ENCODE results near the gene IRF4. TPM values are rescaled to one million over a fixed set of nuclear protein-coding genes. Genes with fewer than 3 reads are reported as not detected.

IRF4 gene
- polyA plus RNA-seq, 1 of the 3 experiments (the other 2 are of a cell fraction) = not detected

GRCh38 chr6:456358-456867 lies 64.9 kb downstream of the IRF4 start:
- no peaks in the 10 kb centered on the region for H4K20me1 ChIP-seq (ENCODE audit: insufficient read depth)
- CTCF ChIA-PET = no interaction called here
- H3K9me3 ChIP-seq = peaks cover 4% of the 10 kb centered on the region; the same call in 1 of the 2 replicates
- H3K36me3 ChIP-seq (replicated peaks in 1 of 2; ENCODE audit: control insufficient read depth in 1 of 2, insufficient read depth in 2 of 2, low read length in 1 of 2) = no peaks in the 10 kb centered on the region
- POLR2A ChIA-PET = no interaction called here
- TF ChIP-seq GATA2 (CRISPR knock-in tag; IDR thresholded peaks at IDR 0.05) = no peak
- no peak for TF ChIP-seq NRF1 (IDR thresholded peaks at IDR 0.05; ENCODE audit: low read depth, low read length)
- no peak for TF ChIP-seq NFIC (IDR thresholded peaks at IDR 0.05; ENCODE audit: borderline replicate concordance)
- no peak for TF ChIP-seq EZH2phosphoT487 (IDR thresholded peaks at IDR 0.05; ENCODE audit: borderline replicate concordance, low read depth)
- no peak for TF ChIP-seq ELF1 (IDR thresholded peaks at IDR 0.05)
- TF ChIP-seq, protein P1, sequence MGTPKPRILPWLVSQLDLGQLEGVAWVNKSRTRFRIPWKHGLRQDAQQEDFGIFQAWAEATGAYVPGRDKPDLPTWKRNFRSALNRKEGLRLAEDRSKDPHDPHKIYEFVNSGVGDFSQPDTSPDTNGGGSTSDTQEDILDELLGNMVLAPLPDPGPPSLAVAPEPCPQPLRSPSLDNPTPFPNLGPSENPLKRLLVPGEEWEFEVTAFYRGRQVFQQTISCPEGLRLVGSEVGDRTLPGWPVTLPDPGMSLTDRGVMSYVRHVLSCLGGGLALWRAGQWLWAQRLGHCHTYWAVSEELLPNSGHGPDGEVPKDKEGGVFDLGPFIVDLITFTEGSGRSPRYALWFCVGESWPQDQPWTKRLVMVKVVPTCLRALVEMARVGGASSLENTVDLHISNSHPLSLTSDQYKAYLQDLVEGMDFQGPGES (IDR thresholded peaks at IDR 0.05; ENCODE audit: low read depth, low read length) = no peak
- TF ChIP-seq RXRA (IDR thresholded peaks at IDR 0.05; ENCODE audit: borderline replicate concordance, low read depth) = no peak
- TF ChIP-seq REST (IDR thresholded peaks at IDR 0.05; ENCODE audit: low read depth, low read length) = no peak
- TF ChIP-seq TAF1 (IDR thresholded peaks at IDR 0.05; ENCODE audit: borderline replicate concordance, low read depth, low read length) = no peak
- TF ChIP-seq TEAD4 (IDR thresholded peaks at IDR 0.05; ENCODE audit: borderline replicate concordance, insufficient read depth) = no peak
- no peak for TF ChIP-seq YY1 (IDR thresholded peaks at IDR 0.05; ENCODE audit: low read depth)
- TF ChIP-seq GABPA (IDR thresholded peaks at IDR 0.05; ENCODE audit: low read depth) = no peak
- no peak for TF ChIP-seq MXI1 (IDR thresholded peaks at IDR 0.05; ENCODE audit: low read depth, low read length)
- no peak for TF ChIP-seq SMC3 (IDR thresholded peaks at IDR 0.05; ENCODE audit: low read depth, low read length)
- no peak for TF ChIP-seq RAD21 (IDR thresholded peaks at IDR 0.05; ENCODE audit: low read length)
- no peak for TF ChIP-seq USF1 (IDR thresholded peaks at IDR 0.05; ENCODE audit: borderline replicate concordance, low read depth)
- no peak for TF ChIP-seq RCOR1 (IDR thresholded peaks at IDR 0.05; ENCODE audit: low read length)
- no peak for TF ChIP-seq POLR2AphosphoS5 (IDR thresholded peaks at IDR 0.05; ENCODE audit: low read depth, low read length)
- H3K4me3 ChIP-seq (ENCODE audit: low read depth in 2 of 2, low read length in 1 of 2) = no peak overlapping the region
- no peaks in the 10 kb centered on the region; a peak in 1 of 4 replicates for H3K4me1 ChIP-seq (ENCODE audit: control insufficient read depth in 1 of 2, insufficient read depth in 2 of 2, low read depth in 1 of 2, low read length in 1 of 2)
- H3K4me2 ChIP-seq = no peak overlapping the region
- H3F3A ChIP-seq (replicated peaks; ENCODE audit: insufficient read depth) = no peaks in the 10 kb centered on the region
- no peak overlapping the region for H3K9ac ChIP-seq
- WGBS (ENCODE audit: low lambda C conversion rate) = 28% methylated on average over 5 of the region's 5 CpGs
- no peaks in the 10 kb centered on the region; the same call in 1 of the 2 replicates for H3K9me2 ChIP-seq
- no peak overlapping the region for H3K27ac ChIP-seq (ENCODE audit: low read depth in 2 of 2, low read length in 1 of 2)
- peaks cover 36% of the 10 kb centered on the region; the same call in 1 of the 2 replicates for H3K27me3 ChIP-seq (ENCODE audit: insufficient read depth)
- DNase-seq = no peak
- no peaks in the 10 kb centered on the region for H3K79me2 ChIP-seq (ENCODE audit: insufficient read depth)
- no peak overlapping the region for H2AFZ ChIP-seq (ENCODE audit: low read depth)

Measured in SK-N-SH (cell line).